HG03095 (cell line): ENCODE results near the gene VTA1.

Experiments
- ATAC-seq: cut with Tn5 transposase; IDR thresholded peaks from one replicate; pipeline ENCODE4 v1.9.1; 2021; ENCODE audit warnings: moderate library complexity; ENCODE audit not compliant: unreplicated experiment

Gene VTA1

DNA sequence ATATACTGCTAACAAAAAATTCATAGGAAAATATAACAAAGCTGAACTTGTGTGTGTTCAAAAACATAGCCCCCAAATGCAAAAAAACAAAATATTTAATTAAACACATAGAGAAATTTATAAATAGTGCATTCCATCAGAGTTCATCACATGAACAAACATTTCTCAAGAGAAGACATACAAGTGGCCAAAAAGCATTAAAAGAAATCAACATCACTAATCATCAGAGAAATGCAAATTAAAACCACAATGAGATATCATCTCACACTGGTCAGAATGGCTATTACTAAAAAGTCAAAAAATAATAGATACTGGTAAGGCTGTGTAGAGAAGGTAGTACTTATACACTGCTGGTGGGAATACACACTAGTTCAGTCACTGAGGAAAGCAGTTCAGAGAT lies 115.2 kb downstream of the VTA1 start:
- no peak for ATAC-seq

- no peak for ATAC-seq
Measured at GRCh38 chr6:142265476-142265875, 118.4 kb downstream of the VTA1 start.

DNA sequence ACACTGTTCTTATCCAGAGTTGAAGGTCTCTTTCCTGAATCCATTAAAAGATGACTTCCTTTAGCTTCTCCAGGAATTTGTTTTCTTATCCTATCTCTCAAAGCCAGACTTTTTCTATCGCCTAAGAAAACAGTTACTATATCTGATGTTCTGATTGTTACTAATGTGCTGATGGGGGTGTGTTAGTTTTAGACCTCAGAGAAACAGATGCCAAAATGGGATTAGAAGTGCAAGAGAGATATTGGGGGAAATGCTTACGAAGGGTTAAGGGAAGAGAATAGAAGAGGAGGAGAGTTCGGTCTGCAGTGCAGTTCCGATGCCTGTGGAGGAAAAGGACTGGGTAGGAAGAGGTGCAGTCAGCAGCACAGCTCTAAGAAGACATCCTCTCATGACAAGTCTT lies 119.0 kb downstream of the VTA1 start:
- ATAC-seq, result no peak

GRCh38 chr6:142271476-142271875 lies 124.4 kb downstream of the VTA1 start:
- no peak for ATAC-seq
